ENCODE data around the gene PRSS23.

Gene PRSS23

DNA sequence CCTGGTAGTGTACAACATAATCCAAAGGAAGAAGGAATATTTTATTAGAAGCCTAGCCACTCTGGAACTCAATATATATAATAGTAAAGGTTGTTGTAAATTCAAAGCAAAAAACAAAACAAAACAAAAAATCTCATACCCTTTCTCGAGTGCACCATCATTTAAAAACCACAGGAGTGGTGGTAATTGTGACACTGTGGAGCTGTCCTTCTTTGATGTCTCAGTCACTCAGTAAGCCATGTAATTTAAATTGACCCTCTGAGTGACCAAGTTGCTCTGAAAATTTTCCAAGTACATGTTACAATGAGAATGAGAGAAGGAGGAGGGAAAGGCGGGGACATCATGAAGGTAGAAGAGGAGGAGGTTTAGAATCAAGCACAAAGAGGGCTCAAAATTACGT is 6.6 kb downstream of the PRSS23 start:
- TF ChIP-seq, protein P1, sequence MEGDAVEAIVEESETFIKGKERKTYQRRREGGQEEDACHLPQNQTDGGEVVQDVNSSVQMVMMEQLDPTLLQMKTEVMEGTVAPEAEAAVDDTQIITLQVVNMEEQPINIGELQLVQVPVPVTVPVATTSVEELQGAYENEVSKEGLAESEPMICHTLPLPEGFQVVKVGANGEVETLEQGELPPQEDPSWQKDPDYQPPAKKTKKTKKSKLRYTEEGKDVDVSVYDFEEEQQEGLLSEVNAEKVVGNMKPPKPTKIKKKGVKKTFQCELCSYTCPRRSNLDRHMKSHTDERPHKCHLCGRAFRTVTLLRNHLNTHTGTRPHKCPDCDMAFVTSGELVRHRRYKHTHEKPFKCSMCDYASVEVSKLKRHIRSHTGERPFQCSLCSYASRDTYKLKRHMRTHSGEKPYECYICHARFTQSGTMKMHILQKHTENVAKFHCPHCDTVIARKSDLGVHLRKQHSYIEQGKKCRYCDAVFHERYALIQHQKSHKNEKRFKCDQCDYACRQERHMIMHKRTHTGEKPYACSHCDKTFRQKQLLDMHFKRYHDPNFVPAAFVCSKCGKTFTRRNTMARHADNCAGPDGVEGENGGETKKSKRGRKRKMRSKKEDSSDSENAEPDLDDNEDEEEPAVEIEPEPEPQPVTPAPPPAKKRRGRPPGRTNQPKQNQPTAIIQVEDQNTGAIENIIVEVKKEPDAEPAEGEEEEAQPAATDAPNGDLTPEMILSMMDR (IDR thresholded peaks at IDR 0.05; ENCODE audit: insufficient read depth, low read length) = no peak
- TF ChIP-seq GABPA (IDR thresholded peaks at IDR 0.05; ENCODE audit: low read depth) (no peak), SPI1 (IDR thresholded peaks at IDR 0.05; ENCODE audit: borderline replicate concordance, low read depth) (no peak), POLR2AphosphoS5 (IDR thresholded peaks at IDR 0.05; ENCODE audit: low read depth) (no peak)
- TF ChIP-seq, protein P2, sequence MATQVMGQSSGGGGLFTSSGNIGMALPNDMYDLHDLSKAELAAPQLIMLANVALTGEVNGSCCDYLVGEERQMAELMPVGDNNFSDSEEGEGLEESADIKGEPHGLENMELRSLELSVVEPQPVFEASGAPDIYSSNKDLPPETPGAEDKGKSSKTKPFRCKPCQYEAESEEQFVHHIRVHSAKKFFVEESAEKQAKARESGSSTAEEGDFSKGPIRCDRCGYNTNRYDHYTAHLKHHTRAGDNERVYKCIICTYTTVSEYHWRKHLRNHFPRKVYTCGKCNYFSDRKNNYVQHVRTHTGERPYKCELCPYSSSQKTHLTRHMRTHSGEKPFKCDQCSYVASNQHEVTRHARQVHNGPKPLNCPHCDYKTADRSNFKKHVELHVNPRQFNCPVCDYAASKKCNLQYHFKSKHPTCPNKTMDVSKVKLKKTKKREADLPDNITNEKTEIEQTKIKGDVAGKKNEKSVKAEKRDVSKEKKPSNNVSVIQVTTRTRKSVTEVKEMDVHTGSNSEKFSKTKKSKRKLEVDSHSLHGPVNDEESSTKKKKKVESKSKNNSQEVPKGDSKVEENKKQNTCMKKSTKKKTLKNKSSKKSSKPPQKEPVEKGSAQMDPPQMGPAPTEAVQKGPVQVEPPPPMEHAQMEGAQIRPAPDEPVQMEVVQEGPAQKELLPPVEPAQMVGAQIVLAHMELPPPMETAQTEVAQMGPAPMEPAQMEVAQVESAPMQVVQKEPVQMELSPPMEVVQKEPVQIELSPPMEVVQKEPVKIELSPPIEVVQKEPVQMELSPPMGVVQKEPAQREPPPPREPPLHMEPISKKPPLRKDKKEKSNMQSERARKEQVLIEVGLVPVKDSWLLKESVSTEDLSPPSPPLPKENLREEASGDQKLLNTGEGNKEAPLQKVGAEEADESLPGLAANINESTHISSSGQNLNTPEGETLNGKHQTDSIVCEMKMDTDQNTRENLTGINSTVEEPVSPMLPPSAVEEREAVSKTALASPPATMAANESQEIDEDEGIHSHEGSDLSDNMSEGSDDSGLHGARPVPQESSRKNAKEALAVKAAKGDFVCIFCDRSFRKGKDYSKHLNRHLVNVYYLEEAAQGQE (IDR thresholded peaks at IDR 0.05; ENCODE audit: insufficient replicate concordance, low read depth) = no peak
- DNase-seq (ENCODE audit: low read depth in 1 of 2, low spot score in 1 of 2) = no peak
- Histone ChIP-seq H3K27me3 (ENCODE audit: insufficient read depth, poor library complexity, severe bottlenecking) (peaks cover 19% of the 10 kb centered on the region), H3K4me3 (replicated peaks; ENCODE audit: insufficient read depth, low read length) (no peak overlapping the region), H3K27ac (replicated peaks) (no peak overlapping the region)

DNA sequence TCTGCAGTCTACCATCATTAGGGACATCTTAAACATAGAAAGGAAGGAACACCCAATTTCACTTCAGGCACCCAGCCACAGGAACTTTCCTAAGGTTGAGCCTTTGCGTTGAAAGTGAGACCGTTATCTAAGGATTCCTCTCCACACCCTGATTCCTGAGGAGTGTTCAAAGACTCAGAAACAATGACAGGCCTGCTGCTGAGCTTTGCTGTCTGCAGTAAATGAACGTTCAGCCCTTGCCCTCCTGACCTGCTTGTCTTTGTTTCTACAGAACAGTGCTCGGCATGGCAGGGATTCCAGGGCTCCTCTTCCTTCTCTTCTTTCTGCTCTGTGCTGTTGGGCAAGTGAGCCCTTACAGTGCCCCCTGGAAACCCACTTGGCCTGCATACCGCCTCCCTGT is 7.0 kb downstream of the PRSS23 start:
- no peak for DNase-seq (ENCODE audit: low read depth in 1 of 2, low spot score in 1 of 2)
- H3K4me3 ChIP-seq (replicated peaks; ENCODE audit: insufficient read depth, low read length) = no peak overlapping the region
- peaks cover 19% of the 10 kb centered on the region for H3K27me3 ChIP-seq (ENCODE audit: insufficient read depth, poor library complexity, severe bottlenecking)
- H3K27ac ChIP-seq (replicated peaks) = no peak overlapping the region
- TF ChIP-seq, protein P2 (IDR thresholded peaks at IDR 0.05; ENCODE audit: insufficient replicate concordance, low read depth) = no peak
- TF ChIP-seq GABPA (IDR thresholded peaks at IDR 0.05; ENCODE audit: low read depth) = no peak

DNA sequence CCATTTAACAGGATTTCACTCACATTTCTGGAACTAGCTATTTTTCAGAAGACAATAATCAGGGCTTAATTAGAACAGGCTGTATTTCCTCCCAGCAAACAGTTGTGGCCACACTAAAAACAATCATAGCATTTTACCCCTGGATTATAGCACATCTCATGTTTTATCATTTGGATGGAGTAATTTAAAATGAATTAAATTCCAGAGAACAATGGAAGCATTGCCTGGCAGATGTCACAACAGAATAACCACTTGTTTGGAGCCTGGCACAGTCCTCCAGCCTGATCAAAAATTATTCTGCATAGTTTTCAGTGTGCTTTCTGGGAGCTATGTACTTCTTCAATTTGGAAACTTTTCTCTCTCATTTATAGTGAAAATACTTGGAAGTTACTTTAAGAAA is 9.2 kb downstream of the PRSS23 start:
- no peak for DNase-seq (ENCODE audit: low read depth in 1 of 2, low spot score in 1 of 2)
- no peak for TF ChIP-seq GABPA (IDR thresholded peaks at IDR 0.05; ENCODE audit: low read depth)
- no peak for TF ChIP-seq SPI1 (IDR thresholded peaks at IDR 0.05; ENCODE audit: borderline replicate concordance, low read depth)
- TF ChIP-seq, protein P1 (IDR thresholded peaks at IDR 0.05; ENCODE audit: insufficient read depth, low read length) = no peak
- TF ChIP-seq POLR2AphosphoS5 (IDR thresholded peaks at IDR 0.05; ENCODE audit: low read depth) = no peak
- TF ChIP-seq, protein P2 (IDR thresholded peaks at IDR 0.05; ENCODE audit: insufficient replicate concordance, low read depth) = no peak
- H3K4me3 ChIP-seq (replicated peaks; ENCODE audit: insufficient read depth, low read length) = no peak overlapping the region
- H3K27me3 ChIP-seq (ENCODE audit: insufficient read depth, poor library complexity, severe bottlenecking) = peaks cover 2% of the 10 kb centered on the region
- H3K27ac ChIP-seq (replicated peaks) = no peak overlapping the region

DNA sequence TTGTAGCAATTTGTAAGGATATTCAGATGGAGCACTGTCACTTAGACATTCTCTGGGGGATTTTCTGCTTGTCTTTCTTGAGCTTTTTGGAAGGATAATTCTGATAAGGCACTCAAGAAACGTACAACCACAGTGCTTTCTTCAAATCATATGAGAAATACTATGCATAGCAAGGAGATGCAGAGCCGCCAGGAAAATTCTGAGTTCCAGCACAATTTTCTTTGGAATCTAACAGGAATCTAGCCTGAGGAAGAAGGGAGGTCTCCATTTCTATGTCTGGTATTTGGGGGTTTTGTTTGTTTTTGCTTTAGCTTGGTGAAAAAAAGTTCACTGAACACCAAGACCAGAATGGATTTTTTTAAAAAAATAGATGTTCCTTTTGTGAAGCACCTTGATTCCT is 9.9 kb downstream of the PRSS23 start:
- DNase-seq (ENCODE audit: low read depth in 1 of 2, low spot score in 1 of 2) = no peak
- H3K27me3 ChIP-seq (ENCODE audit: insufficient read depth, poor library complexity, severe bottlenecking) = peaks cover 4% of the 10 kb centered on the region
- H3K27ac ChIP-seq (replicated peaks) = no peak overlapping the region
- TF ChIP-seq GABPA (IDR thresholded peaks at IDR 0.05; ENCODE audit: low read depth) (no peak), POLR2AphosphoS5 (IDR thresholded peaks at IDR 0.05; ENCODE audit: low read depth) (no peak), SPI1 (IDR thresholded peaks at IDR 0.05; ENCODE audit: borderline replicate concordance, low read depth) (no peak)
- TF ChIP-seq, protein P1 (IDR thresholded peaks at IDR 0.05; ENCODE audit: insufficient read depth, low read length) = no peak
- TF ChIP-seq, protein P2 (IDR thresholded peaks at IDR 0.05; ENCODE audit: insufficient replicate concordance, low read depth) = no peak
- H3K4me3 ChIP-seq (replicated peaks; ENCODE audit: insufficient read depth, low read length) = no peak overlapping the region

All from HL-60 (cell line).